Fibroblast of the aortic adventitia (primary cell): Measurements from ENCODE around the gene CAPS. TPM values are rescaled to one million over a fixed set of nuclear protein-coding genes. Genes with fewer than 3 reads are reported as not detected.

Experiments
- DNase-seq: peaks from one replicate; pipeline ENCODE4 v3.0.0-alpha.2; 2010; ENCODE audit warnings: low read depth
- H3K4me3 ChIP-seq: 2 replicates; pipeline ENCODE4 v1.5.1; 2011; ENCODE audit warnings: low read depth, mild to moderate bottlenecking, control low read depth, low read length, moderate library complexity
- total RNA-seq: library from RNA; depleted of rRNA; stranded (reverse); fragments of >200 nt; gene quantifications from 2 replicates; pipeline ENCODE4 v1.2.3, GENCODE V29; 2012; ENCODE audit warnings: low replicate concordance
- TF ChIP-seq, protein P1 (sequence below): IDR thresholded peaks from 2 replicates; pipeline ENCODE4 v1.5.1; 2011; ENCODE audit warnings: mild to moderate bottlenecking, low read length, control low read depth, inconsistent platforms; ENCODE audit not compliant: insufficient read depth

The CAPS gene
- total RNA-seq, 1 donor, result 3.5 TPM

DNA sequence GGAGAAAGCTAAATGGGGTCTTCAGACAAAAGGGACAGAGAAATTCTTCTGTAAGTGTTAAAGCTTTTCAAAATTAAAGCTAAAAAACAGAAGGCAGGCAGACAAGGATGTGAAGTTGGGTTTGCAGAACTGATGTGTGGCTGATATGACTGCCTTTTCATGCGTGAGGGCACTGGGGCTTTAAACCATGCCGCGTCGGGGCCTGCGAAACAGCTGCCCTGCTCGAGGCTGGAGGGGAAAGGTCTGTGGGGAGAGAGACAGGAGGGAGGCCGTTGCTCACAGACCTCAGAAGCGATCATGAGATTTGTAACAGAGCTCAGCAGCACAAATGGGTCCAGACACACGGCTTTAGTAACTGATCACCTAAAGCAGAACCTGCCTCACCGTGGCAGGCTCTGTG is 23.5 kb downstream of the CAPS start:
- H3K4me3 ChIP-seq, result no peak overlapping the region
- no peak for DNase-seq
- TF ChIP-seq, protein P1, sequence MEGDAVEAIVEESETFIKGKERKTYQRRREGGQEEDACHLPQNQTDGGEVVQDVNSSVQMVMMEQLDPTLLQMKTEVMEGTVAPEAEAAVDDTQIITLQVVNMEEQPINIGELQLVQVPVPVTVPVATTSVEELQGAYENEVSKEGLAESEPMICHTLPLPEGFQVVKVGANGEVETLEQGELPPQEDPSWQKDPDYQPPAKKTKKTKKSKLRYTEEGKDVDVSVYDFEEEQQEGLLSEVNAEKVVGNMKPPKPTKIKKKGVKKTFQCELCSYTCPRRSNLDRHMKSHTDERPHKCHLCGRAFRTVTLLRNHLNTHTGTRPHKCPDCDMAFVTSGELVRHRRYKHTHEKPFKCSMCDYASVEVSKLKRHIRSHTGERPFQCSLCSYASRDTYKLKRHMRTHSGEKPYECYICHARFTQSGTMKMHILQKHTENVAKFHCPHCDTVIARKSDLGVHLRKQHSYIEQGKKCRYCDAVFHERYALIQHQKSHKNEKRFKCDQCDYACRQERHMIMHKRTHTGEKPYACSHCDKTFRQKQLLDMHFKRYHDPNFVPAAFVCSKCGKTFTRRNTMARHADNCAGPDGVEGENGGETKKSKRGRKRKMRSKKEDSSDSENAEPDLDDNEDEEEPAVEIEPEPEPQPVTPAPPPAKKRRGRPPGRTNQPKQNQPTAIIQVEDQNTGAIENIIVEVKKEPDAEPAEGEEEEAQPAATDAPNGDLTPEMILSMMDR, result no peak

DNA sequence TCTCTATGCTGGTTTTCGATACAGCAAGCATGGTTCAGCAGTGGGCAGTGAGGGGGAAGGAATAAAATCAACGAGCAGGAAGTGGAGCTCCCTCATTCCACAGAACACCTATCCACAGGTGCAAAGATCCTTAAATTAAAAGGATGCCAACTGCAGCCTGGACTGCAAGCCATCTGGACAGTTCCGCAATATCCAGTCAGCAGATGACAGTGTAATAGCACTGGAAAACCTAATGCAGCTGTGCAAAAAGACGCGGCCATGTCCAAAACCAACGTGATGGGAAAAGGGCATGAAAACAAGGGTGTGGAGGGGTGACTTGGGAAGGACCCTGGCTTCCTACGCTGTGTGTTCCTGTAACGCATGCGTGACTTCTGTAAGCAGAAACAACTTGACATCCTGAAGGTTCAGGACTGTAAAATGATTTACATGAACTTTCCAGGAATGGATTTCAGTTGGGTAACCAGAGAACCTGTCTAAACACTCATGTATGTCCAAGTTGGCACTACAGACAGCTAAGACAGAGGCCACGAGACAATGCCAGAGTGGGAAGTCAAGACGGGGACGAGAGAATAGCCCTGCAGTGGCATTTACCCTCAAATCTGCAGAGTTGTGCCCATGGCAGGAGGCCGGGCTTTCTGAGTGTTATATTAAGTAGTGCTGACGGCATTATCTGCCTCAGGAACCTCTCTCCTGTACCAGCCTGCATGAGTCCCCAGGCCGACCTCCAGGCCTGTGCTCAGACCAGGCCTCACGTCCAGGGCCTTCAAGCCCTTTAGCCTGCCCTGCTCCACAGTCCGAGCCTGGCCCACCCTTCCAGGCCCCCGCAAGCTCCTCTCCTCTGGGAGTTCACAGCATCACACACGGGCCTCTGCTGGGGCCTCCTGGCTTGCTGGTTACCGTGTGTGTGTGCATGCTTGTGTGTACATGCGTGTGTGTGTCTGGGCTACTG is 26.5 kb downstream of the CAPS start:
- no peak overlapping the region for H3K4me3 ChIP-seq
- no peak for DNase-seq
- TF ChIP-seq, protein P1, result no peak

DNA sequence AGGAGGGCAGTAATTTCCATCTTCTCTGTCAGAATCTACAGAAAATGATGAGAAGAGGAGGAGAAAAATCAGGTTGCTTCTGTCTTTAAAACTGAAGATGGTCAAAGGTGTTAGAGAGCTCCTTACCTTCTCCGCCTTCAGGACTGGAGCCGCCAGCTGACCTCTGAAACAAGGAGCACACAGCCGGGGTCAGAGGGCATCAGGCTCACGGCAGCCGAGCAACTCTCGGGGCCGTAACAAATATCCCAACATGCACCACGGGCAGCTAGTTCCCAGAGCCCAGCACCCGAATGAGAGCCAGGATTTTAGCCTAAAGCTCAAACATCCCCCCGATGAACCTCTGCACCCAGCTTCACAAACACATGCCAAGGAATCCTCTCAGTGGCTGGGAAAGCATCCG is 27.6 kb downstream of the CAPS start:
- DNase-seq, result no peak
- no peak overlapping the region for H3K4me3 ChIP-seq
- TF ChIP-seq, protein P1, result no peak

DNA sequence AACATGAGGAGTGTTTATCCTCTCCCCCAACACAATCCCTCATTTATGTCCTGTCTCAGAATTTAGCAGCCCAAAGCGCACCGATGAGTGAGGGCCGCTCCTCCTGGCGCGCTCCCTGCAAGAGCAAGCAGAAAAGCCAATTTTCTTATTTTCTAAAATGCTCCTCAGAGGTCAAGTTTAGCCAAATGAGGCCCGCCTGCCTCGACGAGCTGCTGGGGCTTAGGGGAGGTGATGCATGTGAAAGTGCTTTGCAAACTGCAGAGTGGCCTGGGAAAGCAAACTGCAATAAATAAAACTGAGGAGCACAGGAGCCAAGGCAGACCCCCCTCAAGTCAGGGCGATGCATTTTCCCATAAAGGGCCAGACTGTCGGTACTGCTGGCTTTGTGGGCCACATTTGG is 29.0 kb downstream of the CAPS start:
- TF ChIP-seq, protein P1, result no peak
- no peak overlapping the region for H3K4me3 ChIP-seq
- no peak for DNase-seq

DNA sequence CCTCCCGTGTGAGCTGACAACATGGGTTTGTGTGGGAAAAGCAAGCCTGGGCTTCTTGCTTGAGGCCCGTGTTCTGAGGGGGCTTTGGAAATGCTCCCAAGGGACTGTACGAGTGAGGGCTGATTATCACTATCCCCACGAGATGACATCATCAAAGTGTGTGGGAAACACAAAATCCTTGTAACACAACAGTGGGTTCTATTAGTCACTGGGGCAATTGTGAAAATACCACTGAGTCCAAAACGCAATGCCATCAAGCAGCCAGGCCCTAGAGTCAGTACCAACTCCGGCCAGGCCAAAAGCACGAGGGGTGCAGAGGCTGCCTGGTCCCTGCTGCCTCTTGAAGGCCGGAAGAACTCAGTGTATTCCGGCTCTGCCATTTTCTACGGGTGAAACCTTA is 29.6 kb downstream of the CAPS start:
- DNase-seq, result peak; percentile 55
- no peak overlapping the region for H3K4me3 ChIP-seq
- TF ChIP-seq, protein P1, result no peak

DNA sequence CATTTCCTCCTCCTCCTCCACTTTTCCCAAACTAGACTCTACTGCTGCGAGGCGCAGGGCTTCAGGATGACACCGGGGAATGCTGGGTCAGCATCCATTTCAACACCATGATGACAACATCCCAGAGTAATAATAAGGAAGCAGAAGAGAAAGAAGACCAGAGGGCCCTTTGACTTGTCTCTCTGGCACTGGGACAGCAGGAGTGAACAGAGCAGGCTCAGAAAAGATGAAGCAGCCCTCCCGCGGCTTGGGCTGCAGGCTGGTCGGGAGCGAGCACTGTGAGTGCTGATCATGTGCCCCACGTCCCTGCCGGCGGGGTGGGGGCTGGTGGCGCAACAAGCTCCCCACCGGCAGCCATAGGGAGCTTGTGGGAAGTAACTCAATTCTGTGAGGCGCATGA is 33.4 kb downstream of the CAPS start:
- no peak for DNase-seq
- TF ChIP-seq, protein P1, result no peak
- H3K4me3 ChIP-seq, result no peak overlapping the region
